Stromal cell of bone marrow (primary cell): Measurements from ENCODE around the gene ZNF655.
"Not testable (repeated sequence)": the region's sequence is repeated elsewhere in the genome, so short reads cannot be mapped to it uniquely, and the experiment has no call there.

Source experiments
- DNase-seq: peaks from one replicate; pipeline ENCODE4 v3.0.0-alpha.2; 2012; ENCODE audit warnings: low read depth

Gene ZNF655, protein sequence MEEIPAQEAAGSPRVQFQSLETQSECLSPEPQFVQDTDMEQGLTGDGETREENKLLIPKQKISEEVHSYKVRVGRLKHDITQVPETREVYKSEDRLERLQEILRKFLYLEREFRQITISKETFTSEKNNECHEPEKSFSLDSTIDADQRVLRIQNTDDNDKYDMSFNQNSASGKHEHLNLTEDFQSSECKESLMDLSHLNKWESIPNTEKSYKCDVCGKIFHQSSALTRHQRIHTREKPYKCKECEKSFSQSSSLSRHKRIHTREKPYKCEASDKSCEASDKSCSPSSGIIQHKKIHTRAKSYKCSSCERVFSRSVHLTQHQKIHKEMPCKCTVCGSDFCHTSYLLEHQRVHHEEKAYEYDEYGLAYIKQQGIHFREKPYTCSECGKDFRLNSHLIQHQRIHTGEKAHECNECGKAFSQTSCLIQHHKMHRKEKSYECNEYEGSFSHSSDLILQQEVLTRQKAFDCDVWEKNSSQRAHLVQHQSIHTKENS

GRCh38 chr7:99558306-99559174 is at the start of gene ZNF655:
Gene ZNF655, plus strand, starts transcription at chr7:99558642. Its CDS starts 1,918 bp downstream, at chr7:99560560.
- DNase-seq: peak; percentile 72

DNA sequence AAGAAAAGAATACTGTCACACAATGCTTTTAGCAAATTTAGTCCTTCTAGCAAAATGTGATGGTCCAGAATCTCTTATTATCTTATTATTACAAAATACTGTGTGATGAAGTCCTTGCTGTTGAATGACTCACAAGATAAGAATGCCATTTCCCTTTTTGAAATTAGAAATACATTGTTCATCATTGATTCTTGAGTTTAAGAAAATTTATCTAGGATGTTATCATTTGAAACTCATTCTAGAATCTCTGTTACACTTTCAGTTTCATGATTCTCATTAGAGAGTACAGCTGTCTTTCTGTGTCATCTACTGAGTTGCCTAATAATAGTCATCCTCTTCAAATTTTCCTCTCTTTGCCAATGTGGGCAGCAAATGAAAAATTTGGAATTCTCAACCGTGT is 44.4 kb upstream of the ZNF655 start:
- no peak for DNase-seq

DNA sequence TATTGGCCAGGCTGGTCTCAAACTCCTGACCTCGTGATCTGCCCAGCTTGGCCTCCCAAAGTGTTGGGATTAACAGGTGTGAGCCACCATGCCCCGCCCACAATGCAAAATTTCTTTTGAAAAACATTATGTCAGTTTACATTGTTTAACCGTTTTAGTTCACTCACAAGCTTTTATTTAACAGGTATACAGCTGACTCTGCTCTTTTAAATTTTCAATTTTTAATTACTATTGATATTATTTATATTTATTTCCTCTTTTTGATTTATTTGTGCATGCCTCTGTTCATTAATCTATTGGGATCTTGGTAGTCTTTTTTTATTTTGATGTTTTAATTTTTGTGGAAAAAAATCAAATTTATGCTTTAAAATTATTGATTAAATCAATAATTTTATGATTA is 37.0 kb upstream of the ZNF655 start:
- DNase-seq: no peak

- DNase-seq: no peak
These were observed 32.6 kb upstream of the ZNF655 start for GRCh38 chr7:99525713-99526440.

DNA sequence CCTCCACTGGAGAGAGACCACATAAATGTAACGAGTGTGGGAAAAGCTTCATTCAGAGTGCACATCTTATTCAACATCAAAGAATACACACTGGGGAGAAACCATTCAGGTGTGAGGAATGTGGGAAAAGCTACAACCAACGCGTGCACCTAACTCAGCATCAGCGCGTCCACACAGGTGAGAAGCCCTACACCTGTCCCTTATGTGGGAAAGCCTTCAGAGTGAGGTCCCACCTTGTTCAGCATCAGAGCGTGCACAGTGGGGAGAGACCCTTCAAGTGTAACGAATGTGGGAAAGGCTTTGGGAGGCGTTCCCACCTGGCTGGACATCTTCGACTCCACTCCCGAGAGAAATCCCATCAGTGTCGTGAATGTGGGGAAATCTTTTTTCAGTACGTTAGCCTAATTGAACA is 27.1 kb upstream of the ZNF655 start:
- DNase-seq: no peak

- DNase-seq: no peak
These were observed 22.8 kb upstream of the ZNF655 start for GRCh38 chr7:99535667-99536066.

DNA sequence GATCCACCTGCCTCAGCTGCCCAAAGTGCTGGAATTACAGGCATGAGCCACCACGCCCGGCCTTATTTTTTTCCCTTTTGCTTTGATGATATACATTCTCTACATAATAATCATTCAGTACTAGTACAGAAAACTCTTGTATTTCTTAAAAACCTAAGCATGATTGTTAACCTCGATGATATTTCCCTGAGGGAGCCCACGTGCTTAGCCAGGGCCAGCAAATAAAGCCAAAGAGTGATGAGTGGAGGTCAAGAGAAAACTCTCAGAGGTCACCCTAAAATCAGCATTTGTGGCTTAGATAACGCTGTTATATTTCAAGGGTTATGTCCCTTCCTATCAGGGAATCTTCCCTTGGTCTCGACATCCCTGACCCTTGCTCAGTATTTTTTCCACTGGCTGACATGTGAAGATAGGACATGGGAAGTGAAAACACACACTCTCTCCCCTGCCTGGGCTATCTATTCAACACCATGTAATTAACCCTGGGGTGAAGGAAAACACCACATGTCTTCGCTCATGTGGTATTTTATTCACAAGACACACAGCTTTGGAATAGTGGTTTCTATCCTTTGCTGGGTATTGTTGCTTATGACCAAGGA is 19.1 kb upstream of the ZNF655 start:
- DNase-seq: no peak

DNA sequence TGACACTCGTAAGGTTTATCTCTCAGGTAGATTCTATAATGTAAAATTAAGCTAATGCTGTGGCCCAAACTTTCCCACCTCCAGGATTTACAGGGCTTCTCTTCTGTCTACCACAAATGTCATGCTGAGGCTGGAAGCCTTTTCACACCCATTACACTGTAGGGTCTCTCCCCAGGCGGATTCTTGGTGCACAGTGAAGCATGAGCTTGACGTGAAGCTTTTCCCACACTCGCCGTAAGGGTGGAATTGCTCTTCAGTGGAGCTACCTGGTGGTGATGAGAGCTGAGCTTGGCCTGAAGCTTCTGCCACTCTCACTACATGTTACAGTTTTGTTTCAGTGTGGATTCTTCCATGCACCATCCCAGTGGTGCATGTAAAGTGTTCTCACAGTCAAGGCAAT is 17.9 kb upstream of the ZNF655 start:
- no peak for DNase-seq

DNA sequence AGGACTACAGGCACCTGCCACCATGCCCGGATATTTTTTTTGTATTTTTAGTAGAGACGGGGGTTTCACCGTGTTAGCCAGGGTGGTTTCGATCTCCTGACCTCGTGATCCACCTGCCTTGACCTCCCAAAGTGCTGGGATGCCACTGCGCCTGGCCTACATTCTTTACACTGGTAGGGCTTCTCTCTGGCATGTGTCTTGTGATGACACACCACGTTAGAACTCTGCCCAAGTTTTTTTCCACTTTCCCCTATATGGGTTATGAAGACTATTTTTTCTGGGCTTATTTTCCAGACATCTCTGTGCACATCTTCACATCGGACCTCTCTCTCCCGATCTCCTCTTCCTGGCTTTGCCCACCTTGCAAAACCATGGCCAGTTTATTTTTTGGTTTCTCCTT is 17.2 kb upstream of the ZNF655 start:
- DNase-seq: no peak

- DNase-seq: no peak
These were observed 15.3 kb upstream of the ZNF655 start for GRCh38 chr7:99543081-99543671.

DNA sequence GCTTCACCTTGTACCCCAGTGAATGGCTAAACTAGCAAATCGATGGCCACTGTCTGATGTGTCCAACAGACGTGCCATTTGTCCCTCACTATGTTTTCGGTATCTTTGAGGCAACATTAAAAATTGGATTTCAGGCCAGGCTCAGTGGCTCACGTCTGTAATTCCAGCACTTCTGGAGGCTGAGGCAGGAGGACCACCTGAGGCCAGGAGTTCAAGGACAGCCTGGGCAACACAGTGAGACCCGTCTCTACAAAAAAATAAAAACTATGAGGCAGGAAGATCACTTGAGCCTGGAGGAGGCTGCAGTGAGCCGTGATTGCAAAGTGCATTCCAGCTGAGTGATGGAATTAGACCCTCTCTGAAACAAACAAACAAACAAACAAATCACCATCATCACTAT is 14.5 kb upstream of the ZNF655 start:
- DNase-seq: no peak

GRCh38 chr7:99545308-99545707 is 13.1 kb upstream of the ZNF655 start:
- not testable (repeated sequence) for DNase-seq

DNA sequence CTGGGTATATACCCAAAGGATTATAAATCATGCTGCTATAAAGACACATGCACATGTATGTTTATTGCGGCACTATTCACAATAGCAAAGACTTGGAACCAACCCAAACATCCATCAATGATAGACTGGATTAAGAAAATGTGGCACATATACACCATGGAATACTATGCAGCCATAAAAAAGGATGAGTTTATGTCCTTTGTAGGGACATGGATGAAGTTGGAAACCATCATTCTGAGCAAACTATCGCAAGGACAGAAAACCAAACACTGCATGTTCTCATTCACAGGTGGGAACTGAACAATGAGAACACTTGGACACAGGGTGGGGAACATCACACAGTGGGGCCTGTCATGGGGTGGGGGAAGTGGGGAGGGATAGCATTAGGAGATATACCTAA is 8.9 kb upstream of the ZNF655 start:
- DNase-seq: not testable (repeated sequence)

- DNase-seq: no peak
These were observed 7.1 kb upstream of the ZNF655 start for GRCh38 chr7:99551334-99551733.

DNA sequence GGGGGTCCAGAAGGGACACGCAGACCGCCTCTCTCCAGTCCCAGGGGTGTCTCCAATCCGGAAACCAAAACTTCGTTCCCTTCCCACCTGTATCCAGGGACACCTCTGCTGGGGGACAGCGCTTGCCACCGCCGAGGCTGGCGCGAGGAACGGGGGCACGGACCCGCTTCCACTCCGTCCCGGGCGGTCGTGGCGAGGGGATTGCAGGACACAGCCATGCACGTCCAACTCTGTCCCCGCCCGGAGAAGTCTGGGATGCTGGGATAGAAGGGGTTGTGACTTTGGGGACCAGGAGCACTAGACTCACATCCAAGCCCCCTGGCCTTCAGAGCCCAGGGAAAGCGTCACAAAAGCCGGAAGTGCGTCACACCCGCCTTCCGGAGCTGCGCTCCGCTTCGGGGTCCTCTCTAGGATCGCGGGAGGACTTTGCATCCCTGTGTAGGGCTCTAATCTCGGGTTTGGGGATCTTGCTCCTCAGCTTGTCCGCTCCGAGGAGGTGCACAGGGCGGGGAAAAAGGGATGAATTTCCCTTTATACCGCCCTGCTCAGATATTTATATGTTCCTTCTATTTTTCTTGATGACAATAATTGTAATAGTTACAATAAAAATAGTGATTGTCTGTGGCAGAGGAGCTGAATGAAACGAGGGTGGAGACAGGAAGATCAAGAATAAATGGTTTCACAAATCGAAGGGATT is 6.5 kb upstream of the ZNF655 start, which contains the start of gene FAM200A:
FAM200A (minus strand) TSS at position 348 of the 697 bp plus-strand sequence. CDS start 3,707 bp downstream, outside the sequence.
- peak; percentile 91 for DNase-seq

- no peak for DNase-seq
These were observed 5.4 kb upstream of the ZNF655 start for GRCh38 chr7:99553039-99553438.

- DNase-seq: no peak
These were observed 3.5 kb upstream of the ZNF655 start for GRCh38 chr7:99554939-99555338.

DNA sequence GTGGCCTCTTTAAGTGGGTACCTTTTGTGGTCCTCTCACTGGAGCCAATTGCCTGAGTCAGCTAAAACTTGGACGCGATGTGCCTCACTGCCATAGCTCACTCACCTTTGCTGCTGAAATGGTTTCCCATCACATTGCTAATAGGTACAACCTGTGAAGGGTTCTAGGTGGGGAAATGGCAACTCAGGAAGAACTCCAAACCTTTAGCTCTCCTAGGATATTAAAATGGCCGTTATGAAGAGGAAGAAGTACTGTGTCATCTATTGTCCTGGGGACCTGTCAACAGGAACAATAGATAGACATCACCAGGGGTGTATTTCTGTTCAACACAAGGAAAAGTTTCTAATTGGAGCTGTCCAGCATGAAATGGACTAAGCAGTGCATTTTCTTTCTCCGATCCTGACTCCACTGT is 1.2 kb upstream of the ZNF655 start:
- DNase-seq: no peak

DNA sequence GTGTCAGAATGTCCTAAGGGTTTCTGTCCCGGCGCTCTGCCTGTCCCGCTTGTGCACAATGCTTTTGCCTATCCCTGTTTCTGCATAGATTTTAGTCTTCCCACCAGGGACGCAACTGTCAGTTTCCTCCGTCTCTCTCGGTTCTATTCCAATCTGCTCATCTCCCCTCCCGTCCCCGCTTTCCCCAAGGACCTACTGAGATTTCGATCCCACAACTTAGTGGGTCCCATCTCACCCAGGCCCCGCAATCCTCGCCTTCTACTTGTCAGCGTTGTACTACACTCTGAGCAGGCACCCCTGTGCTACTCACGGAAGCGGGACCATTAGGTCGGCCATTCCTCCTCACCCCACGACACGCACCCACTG is 519 bp upstream of the ZNF655 start:
- no peak for DNase-seq

DNA sequence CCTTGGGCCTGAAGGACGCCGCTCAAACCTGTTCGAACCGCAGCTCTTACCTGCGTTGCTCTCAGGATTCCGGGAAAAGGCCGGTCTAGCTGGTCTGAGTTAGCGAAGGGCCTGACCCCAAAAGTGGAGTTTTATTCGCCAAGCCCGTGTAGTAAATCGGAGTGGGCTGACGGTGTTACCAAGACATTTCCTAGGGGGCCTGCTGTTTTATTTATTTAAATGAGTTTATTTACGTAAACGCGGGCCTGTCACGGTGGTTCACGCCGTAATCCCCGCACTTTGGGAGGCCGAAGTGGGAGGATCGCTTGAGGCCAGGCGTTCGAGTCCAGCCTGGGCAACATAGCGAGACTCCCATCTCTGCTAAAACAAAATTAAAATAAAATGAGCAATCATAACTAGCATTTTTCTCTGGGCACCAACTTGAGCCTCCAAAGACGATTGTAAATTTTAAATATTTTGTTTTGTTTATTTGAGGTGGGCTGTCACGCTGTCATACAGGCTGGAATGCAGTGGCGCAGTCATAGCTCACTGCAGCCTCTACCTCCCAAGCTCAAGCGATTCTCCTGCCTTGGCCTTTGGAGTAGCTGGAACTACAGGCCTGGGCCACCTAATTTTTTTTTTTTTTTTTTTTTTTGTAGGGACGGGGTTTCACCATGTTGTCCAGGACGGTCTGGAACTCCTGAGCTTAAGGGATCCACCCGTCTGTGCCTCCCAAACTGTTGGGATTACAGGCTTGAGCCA is 903 bp downstream of the ZNF655 start:
- no peak for DNase-seq
